Activated CD8-positive, alpha-beta memory T cell treated with anti-CD3 and anti-CD28 coated beads for 48 hours (primary cell): Measurements from ENCODE around the gene NES.

ENCODE experiments used
- DNase-seq, 3 experiments: peaks; one replicate each; pipeline ENCODE4 v3.0.0-alpha.2; 2020; ENCODE audit warnings: low read depth in 2 of 3, low spot score in 2 of 3

NES gene

GRCh38 chr1:156704166-156704711 lies 27.0 kb upstream of the NES start:
- DNase-seq: no peak

- no peak for DNase-seq
These were observed 26.5 kb upstream of the NES start for GRCh38 chr1:156703741-156704140.

GRCh38 chr1:156703336-156703735 lies 26.1 kb upstream of the NES start:
- no peak for DNase-seq

- DNase-seq: no peak
These were observed 23.7 kb upstream of the NES start for GRCh38 chr1:156700736-156701531.

- no peak for DNase-seq
These were observed 21.8 kb upstream of the NES start for GRCh38 chr1:156698995-156699394.

GRCh38 chr1:156697481-156697880 lies 20.3 kb upstream of the NES start:
- no peak for DNase-seq

GRCh38 chr1:156696755-156697154 lies 19.5 kb upstream of the NES start:
- DNase-seq: no peak

- DNase-seq: no peak
These were observed 17.4 kb upstream of the NES start for GRCh38 chr1:156694690-156694962.

GRCh38 chr1:156693848-156694689 lies 16.9 kb upstream of the NES start:
- no peak for DNase-seq

GRCh38 chr1:156692925-156693847 lies 16.0 kb upstream of the NES start:
- DNase-seq: no peak

GRCh38 chr1:156692441-156692924 lies 15.3 kb upstream of the NES start:
- DNase-seq: no peak

- no peak for DNase-seq
These were observed 14.6 kb upstream of the NES start for GRCh38 chr1:156691665-156692440.

- no peak for DNase-seq
These were observed 14.0 kb upstream of the NES start for GRCh38 chr1:156691191-156691590.

- no peak for DNase-seq
These were observed 13.4 kb upstream of the NES start for GRCh38 chr1:156690675-156691036.

- no peak for DNase-seq
These were observed 12.9 kb upstream of the NES start for GRCh38 chr1:156689953-156690674.

GRCh38 chr1:156689035-156689952 lies 12.1 kb upstream of the NES start:
- DNase-seq: peak; percentile 46 to 59 (median 55)

GRCh38 chr1:156684227-156684782 lies 7.1 kb upstream of the NES start:
- DNase-seq: no peak

- DNase-seq: no peak
These were observed 5.1 kb upstream of the NES start for GRCh38 chr1:156682166-156682890.
